HG03159 (cell line): ENCODE measurements around the gene MCTP2.

ENCODE experiments used
- ATAC-seq: cut with Tn5 transposase; IDR thresholded peaks from one replicate; pipeline ENCODE4 v1.9.1; 2021; ENCODE audit warnings: mild to moderate bottlenecking, moderate library complexity; ENCODE audit not compliant: unreplicated experiment

MCTP2 gene

DNA sequence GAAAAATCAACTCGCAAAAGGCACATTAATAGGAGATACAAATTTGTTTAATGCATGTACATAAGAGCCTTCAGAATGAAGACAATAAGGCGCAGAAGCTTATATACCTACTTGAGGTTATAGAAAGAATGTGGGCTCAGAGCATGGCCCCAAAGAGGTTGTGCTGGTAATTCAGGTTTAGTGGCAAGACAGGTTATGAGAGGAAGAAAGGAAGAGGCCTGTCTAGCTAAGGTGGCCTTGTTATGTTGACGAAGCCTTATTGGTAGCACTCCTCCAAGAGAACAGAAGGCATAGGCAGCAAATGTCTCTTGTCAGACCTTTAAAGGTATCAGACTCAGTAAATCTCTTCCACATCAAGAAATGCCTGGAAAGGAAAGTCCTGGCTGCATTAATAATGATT, 290.8 kb downstream of the MCTP2 start:
- ATAC-seq, result no peak

- ATAC-seq, result no peak
Observed at GRCh38 chr15:94523873-94524272, 292.5 kb downstream of the MCTP2 start.

- ATAC-seq, result no peak
Observed at GRCh38 chr15:94524565-94524964, 293.2 kb downstream of the MCTP2 start.

- peak; percentile 80 for ATAC-seq
Observed at GRCh38 chr15:94526071-94526689, 294.8 kb downstream of the MCTP2 start.

DNA sequence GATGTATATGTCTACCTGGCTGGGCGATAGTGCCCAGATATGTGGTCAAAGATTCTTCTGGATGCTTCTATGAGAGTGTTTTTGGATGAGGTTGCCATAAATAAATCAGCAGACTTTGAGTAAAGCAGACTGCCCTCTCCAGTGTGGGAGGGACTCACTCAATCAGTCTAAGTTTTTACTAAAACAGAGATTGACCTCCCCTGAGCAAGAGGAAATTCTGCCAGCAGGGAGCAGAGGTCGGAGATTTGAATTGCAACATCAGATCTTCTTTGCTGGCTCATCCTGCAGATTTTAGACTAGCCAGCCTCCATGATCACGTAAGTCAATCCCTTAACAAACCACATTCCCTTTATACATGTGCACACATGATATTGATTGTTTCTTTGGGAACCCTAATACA, 300.9 kb downstream of the MCTP2 start:
- ATAC-seq, result no peak
